Activated T-cell treated with anti-CD3 and anti-CD28 coated beads for 48 hours (primary cell): ENCODE measurements around the gene COA6.
A peak's percentile ranks its signal among the peaks of the same experiment; 100 is the strongest.
"Not testable (repeated sequence)": the region's sequence is repeated elsewhere in the genome, so short reads cannot be mapped to it uniquely, and the experiment has no call there.

Source experiments
- DNase-seq: peaks from one replicate; pipeline ENCODE4 v3.0.0-alpha.2; 2020; ENCODE audit warnings: low read depth

COA6 gene

GRCh38 chr1:234369784-234370183 is 3.5 kb upstream of the COA6 start:
- DNase-seq: no peak

- DNase-seq: no peak
Measured at GRCh38 chr1:234371414-234371813, 1.8 kb upstream of the COA6 start.

DNA sequence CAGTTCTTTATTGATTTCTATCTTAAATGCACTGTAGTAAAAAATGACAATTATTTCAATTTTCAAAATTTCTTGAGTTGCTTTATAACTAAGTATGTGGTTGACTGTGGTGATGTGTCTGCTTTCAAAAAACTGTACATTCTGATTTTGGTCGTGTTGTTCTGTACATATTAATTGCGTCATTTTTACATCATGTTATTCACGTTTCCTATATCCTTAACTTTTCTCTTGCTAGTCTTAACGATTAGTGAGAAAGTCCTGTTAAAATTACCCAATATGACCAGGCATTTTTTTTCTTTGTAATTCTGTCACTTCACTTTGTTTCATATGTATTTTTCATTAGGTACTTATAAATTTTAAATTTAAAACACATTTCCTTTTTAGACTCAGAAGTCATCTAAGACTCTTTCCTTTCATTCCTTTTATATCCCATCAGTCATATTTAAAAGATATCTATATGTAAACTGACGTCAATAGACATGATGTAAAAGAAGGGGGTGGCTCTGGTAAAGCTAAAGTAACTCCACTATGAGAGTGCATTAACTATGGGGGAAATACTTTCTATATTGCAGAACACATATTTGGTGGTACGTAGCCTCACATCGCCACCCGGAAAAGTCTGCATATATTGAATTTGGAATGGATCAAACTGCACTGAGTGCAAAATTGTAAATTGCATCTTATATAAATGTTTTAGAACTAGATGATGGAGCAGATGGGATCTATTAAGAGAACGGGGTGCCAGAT is 1.1 kb upstream of the COA6 start:
- no peak for DNase-seq

DNA sequence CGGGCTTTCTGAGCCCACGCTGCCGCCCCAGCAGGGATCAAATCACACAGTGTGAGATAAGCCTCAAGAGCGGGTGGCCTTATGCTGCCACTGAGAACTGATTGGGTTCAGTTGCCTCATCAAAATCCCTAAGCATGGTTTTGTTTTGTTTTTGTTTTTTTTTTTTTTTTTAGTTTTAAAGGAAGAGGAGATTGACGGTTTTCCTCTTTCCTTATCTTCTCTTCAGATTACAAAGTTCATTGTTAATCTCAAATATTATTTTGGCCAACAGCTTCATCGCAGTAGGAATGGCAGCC is 651 bp downstream of the COA6 start:
- DNase-seq: no peak

- DNase-seq: no peak
Measured at GRCh38 chr1:234375672-234376071, 2.4 kb downstream of the COA6 start.

DNA sequence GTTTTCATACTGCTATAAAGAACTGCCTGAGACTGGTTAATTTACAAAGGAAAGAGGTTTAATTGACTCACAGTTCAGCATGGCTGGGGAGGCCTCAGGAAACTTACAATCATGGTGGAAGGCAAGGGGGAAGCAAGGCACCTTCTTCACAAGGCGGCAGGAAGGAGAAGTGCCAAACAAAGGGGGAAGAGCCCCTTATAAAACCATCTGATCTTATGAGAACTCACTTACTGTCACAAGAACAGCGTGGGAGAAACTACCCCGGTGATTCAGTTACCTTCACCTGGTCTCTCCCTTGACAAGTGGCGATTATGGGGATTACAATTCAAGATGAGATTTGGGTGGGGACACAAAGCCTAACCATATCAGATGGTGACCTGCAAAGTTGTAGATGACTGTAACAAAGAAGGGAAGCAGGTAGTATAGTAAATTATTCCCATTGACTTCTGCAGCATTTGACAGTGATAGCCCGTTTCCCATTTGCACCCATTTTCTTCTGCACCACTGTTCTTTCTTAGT is 6.4 kb downstream of the COA6 start:
- not testable (repeated sequence) for DNase-seq

DNA sequence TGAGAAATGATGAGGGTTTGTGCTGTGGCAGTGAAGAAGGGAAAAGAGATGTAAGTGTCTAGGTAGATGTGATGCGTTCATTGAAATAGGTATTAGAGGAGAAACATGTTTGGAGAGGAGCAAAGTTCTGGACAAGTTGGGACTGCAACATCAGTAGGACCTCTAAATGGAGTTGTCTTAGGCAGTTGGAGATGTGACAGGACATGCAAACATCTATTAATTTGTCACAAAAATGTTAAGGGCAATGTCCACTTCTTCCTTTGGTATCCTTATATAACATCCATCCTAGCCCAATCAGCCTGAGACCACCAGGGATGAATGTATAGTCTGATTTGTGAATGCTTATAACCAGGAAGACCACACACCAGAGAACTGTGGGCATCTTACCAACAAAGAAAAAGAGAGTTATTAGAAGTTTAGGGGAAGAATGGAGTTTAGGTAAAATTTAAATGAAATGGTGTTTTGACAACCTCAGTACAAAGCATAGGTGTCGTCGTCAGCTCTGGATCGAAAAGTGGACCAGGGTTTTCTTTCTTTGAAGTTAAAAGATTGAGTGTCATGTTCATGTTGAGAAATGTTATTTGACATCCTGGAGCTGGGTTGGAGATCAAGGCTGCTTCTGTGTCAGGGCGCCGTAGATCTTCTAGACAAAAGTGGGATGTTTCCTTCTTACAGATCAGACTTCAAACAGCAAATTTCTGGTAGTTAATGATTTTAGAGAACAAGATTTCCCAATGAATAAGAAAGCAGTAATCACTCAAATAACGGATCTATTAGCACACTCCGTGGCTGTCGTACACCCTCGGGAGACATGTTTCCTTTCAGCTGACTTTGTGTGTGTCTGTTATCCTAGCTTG is 8.7 kb downstream of the COA6 start:
- DNase-seq: no peak

GRCh38 chr1:234386122-234386521 is 12.9 kb downstream of the COA6 start:
- no peak for DNase-seq

- DNase-seq: no peak
Measured at GRCh38 chr1:234388094-234388493, 14.8 kb downstream of the COA6 start.

DNA sequence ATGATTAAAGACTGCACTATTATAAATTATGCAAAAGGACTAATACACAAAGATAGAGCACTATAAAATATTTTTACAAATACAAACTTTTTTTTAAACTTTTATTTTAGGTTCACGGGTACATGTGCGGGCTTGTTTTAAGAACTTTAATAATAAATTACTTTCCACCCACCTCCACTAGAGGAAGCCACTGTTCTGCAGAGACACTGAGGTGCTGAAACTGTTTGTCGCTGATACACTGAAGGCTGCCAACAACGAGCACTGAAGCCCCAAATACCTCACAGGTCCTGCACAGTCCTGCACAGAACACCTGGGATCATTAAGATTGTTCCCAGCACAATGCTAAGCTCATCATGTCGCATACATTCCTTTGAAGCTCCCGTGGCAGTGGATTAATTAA is 19.9 kb downstream of the COA6 start:
- no peak for DNase-seq

- DNase-seq: no peak
Measured at GRCh38 chr1:234395297-234395696, 22.0 kb downstream of the COA6 start.

GRCh38 chr1:234396092-234396491 is 22.8 kb downstream of the COA6 start:
- DNase-seq: no peak

DNA sequence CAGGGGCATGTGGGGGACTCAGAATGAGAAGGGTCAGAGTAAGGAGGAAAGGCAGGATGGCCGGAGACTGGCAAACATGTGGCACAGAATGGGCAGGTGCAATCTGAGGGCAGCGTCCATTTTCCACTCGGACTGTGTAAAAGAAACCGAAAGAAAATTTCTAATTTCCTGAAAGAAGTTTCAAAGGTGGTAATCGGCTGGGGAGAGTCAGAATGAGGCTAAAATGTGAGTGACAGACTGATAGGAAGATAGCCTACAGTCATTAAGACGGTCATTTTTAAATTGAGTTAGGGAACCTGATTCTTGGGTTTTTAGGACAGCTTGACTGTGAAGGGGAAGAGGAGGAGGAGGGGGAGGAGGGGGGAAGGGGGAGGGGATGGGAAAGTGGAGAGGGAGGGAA is 23.6 kb downstream of the COA6 start:
- no peak for DNase-seq

- no peak for DNase-seq
Measured at GRCh38 chr1:234397732-234398131, 24.5 kb downstream of the COA6 start.

DNA sequence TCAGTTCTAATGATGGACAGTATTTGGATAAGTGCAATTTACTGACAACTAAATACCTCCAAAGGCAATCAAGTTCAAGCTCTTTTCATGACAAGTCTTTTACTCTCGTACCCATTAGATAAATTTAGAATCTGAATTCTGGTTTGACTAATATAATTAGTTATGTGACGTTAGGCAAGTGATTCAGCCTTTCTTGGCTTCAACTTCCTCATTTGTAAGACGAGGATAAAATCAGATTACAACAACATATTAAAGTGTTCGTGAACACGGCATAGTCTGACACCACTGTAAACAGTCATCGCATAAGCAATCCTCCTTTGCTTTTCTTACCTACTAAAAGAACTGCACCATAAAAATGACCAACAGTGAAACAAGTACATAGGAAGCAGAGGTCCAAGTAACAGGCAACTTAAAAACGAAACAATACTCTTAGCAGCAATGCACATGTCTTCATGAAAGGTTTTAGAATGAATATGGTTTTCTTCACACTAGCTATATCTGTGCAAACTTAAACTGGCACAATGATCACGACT is 25.7 kb downstream of the COA6 start:
- no peak for DNase-seq

DNA sequence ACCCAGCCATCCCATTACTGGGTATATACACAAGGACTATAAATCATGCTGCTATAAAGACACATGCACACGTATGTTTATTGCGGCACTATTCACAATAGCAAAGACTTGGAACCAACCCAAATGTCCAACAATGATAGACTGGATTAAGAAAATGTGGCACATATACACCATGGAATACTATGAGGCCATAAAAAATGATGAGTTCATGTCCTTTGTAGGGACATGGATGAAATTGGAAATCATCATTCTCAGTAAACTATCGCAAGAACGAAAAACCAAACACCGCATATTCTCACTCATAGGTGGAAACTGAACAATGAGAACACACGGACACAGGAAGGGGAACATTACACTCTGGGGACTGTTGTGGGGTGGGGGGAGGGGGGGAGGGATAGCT is 26.3 kb downstream of the COA6 start:
- DNase-seq: not testable (repeated sequence)

DNA sequence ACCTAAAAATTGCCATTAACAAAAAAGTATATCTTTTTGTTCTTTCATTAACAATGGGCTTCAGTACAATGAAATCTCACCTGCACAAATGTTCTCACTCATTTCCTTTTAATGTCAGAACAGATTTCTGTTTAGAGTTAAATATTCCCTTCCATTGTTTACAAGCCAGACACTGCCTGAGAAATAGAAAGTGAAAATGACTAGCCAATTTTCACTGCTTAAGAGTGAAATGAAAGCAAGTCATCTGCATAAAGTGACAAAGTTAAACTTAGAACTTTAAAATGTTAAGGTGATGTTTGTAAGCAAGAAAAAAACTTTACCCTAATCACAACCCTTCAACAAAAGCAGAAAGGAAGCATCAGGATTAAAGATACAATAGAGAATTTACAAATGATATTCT is 27.5 kb downstream of the COA6 start:
- DNase-seq: no peak

DNA sequence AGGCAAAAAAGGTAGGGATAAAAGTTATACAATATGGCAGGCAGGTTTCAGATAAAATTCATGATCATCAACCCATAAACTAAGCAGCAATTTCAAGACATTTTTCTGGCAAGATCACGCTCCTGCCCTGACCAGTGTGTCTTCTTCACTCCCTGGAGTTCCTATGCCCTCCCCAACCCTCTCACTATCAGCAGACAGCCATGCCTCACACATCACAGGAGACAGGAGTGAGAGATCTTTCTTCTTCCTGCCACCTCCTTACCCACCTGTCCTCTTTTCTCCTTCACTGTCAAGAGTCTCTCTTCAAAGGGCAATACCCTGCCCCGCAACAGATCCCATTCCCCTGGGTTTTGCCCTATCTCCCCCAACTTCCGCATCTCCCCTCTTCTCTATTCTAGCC is 28.4 kb downstream of the COA6 start:
- DNase-seq: no peak

- no peak for DNase-seq
Measured at GRCh38 chr1:234402939-234403338, 29.7 kb downstream of the COA6 start.

DNA sequence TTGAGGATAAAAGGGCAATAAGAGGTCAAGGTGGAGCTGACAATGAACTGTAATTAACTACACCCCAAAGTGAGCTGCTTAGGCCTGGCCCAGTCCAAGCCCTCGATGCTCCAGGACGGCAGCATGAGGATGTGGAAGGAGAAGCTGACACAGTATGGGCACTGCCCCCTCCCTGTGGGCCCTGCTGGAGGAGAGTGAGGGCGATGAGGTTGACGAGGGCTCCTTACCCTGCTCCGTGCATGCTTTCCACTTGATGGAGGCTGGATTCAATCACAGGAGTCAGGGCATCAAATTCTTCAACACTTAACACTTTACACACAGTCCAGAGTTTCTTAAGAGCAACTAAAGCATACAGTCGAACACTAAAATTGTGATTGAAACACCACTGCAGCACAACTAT is 32.4 kb downstream of the COA6 start:
- no peak for DNase-seq

GRCh38 chr1:234406871-234407270 is 33.6 kb downstream of the COA6 start:
- no peak for DNase-seq

GRCh38 chr1:234408757-234409156 is 35.5 kb downstream of the COA6 start:
- peak; percentile 46 for DNase-seq

DNA sequence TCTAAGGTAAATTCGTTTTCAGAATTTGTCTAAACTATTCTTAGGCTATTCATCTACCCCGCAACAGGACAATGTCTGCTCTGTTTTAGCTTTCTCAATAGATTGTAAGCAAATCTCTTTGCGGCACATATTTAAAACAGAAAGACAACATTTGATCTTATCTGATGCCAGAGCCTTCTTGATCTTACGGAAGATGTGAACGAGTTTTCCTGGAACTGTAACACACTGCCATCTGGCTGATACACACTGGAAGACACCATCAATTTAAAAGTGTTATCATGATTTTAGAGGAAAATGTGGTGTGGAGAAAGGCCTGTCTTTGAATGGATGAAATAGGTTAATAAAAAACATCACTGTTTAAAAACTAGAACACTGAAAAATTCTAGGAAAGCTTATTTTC is 36.1 kb downstream of the COA6 start:
- no peak for DNase-seq
